Thoracic aorta (tissue), 2 donors: ENCODE measurements around the gene RESF1. TPM values are rescaled to one million over a fixed set of nuclear protein-coding genes. Genes with fewer than 3 reads are reported as not detected.

Source experiments
- ATAC-seq: fragments of 150-250 bp; one replicate; pipeline ENCODE4 v1.8.0; 2017; ENCODE audit warnings: low read depth; ENCODE audit not compliant: insufficient number of reproducible peaks, low FRiP score
- DNase-seq: peaks from one replicate; pipeline ENCODE4 v3.0.0-alpha.2; 2020; ENCODE audit warnings: low spot score
- H3K27ac ChIP-seq, 2 donors: fragments of 200-600 bp; sonication (generic); 1 replicate in 1 of 2; 2 replicates in 1 of 2; pipeline ENCODE4 v1.5.1; 2016; ENCODE audit warnings: mild to moderate bottlenecking in 2 of 2, moderate library complexity in 2 of 2
- H3K27me3 ChIP-seq: fragments of 200-600 bp; sonication (generic); replicated peaks from 2 replicates; pipeline ENCODE4 v1.6.0; 2016; ENCODE audit warnings: mild to moderate bottlenecking; ENCODE audit not compliant: insufficient read depth
- H3K36me3 ChIP-seq: fragments of 200-600 bp; sonication (generic); one replicate; pipeline ENCODE4 v1.5.1; 2016
- H3K4me1 ChIP-seq, 2 donors: fragments of 200-600 bp; sonication (generic); 1 replicate in 1 of 2; 2 replicates in 1 of 2; pipeline versions ENCODE4 v1.5.1 to v1.6.0; 2016; ENCODE audit warnings: low read depth in 2 of 2, mild to moderate bottlenecking in 1 of 2; ENCODE audit not compliant: control insufficient read depth in 1 of 2
- H3K4me3 ChIP-seq: fragments of 200-600 bp; sonication (generic); 2 replicates; pipeline ENCODE4 v1.5.1; 2016; ENCODE audit warnings: mild to moderate bottlenecking
- H3K9me3 ChIP-seq: fragments of 200-600 bp; sonication (generic); 2 replicates; pipeline ENCODE4 v1.5.1; 2016
- CTCF ChIP-seq: fragments of 200-600 bp; sonication (generic); IDR thresholded peaks from one replicate; pipeline ENCODE4 v1.5.1; 2019; ENCODE audit warnings: antibody characterized with exemption
- total RNA-seq, 2 donors: library from RNA; depleted of rRNA; stranded (reverse); fragments of >200 nt; gene quantifications; one replicate each; pipeline versions ENCODE4 v1.1.0 to v1.2.3, GENCODE V29; 2016

RESF1 gene
- total RNA-seq, 2 donors from 2014 or later: 53.2 to 112 TPM

GRCh38 chr12:31973818-31974217 lies 14.6 kb downstream of the RESF1 start:
- Histone ChIP-seq H3K36me3 (peaks cover 59% of the 10 kb centered on the region), H3K9me3 (peaks cover 19% of the 10 kb centered on the region), H3K4me1 (no peaks in the 10 kb centered on the region), H3K27me3 (no peaks in the 10 kb centered on the region), H3K4me3 (no peak overlapping the region), H3K27ac (no peak overlapping the region)
- TF ChIP-seq CTCF: no peak
- ATAC-seq (no peak), DNase-seq (no peak)

- no peak for TF ChIP-seq CTCF
- DNase-seq: no peak
- Histone ChIP-seq H3K36me3 (peaks cover 67% of the 10 kb centered on the region), H3K27me3 (no peaks in the 10 kb centered on the region), H3K4me1 (no peaks in the 10 kb centered on the region), H3K9me3 (peaks cover 26% of the 10 kb centered on the region), H3K4me3 (no peak overlapping the region), H3K27ac (no peak overlapping the region)
- no peak for ATAC-seq
Observed at GRCh38 chr12:31974673-31975072, 15.5 kb downstream of the RESF1 start.

- H3K4me3 ChIP-seq: no peak overlapping the region
- H3K36me3 ChIP-seq: peaks cover 23% of the 10 kb centered on the region
- H3K27ac ChIP-seq: no peak overlapping the region
- ATAC-seq (no peak), DNase-seq (no peak)
- no peak for TF ChIP-seq CTCF
- peaks cover 38% of the 10 kb centered on the region for H3K9me3 ChIP-seq
- no peaks in the 10 kb centered on the region for H3K4me1 ChIP-seq
- H3K27me3 ChIP-seq: no peaks in the 10 kb centered on the region
Observed at GRCh38 chr12:31984806-31985591, 25.8 kb downstream of the RESF1 start.

- H3K4me3 ChIP-seq: no peak overlapping the region
- DNase-seq (no peak), ATAC-seq (no peak)
- TF ChIP-seq CTCF: no peak
- H3K27ac ChIP-seq: no peak overlapping the region
- no peaks in the 10 kb centered on the region for H3K4me1 ChIP-seq
- no peaks in the 10 kb centered on the region for H3K27me3 ChIP-seq
- H3K36me3 ChIP-seq: peaks cover 19% of the 10 kb centered on the region
- peaks cover 38% of the 10 kb centered on the region for H3K9me3 ChIP-seq
Observed at GRCh38 chr12:31985832-31986231, 26.6 kb downstream of the RESF1 start.

GRCh38 chr12:31989571-31990362 lies 30.6 kb downstream of the RESF1 start:
- H3K4me1 ChIP-seq: peaks cover 0 to 2% of the 10 kb centered on the region in 2 donors
- ATAC-seq (no peak), DNase-seq (no peak)
- no peak overlapping the region for H3K4me3 ChIP-seq
- H3K36me3 ChIP-seq: peaks cover 6% of the 10 kb centered on the region
- peaks cover 9% of the 10 kb centered on the region for H3K9me3 ChIP-seq
- TF ChIP-seq CTCF: no peak
- no peaks in the 10 kb centered on the region for H3K27me3 ChIP-seq
- no peak overlapping the region for H3K27ac ChIP-seq
